Fibroblast of peridontal ligament (primary cell): Measurements from ENCODE around the gene HSP90B1.

Experiments
- DNase-seq: peaks from one replicate; pipeline ENCODE4 v3.0.0-alpha.2; 2010; ENCODE audit errors: extremely low read depth

Gene HSP90B1

GRCh38 chr12:103929784-103930033 is 501 bp upstream of the HSP90B1 start:
- DNase-seq, result no peak

- DNase-seq, result peak; percentile 59
These were observed 851 bp downstream of the HSP90B1 start for GRCh38 chr12:103930787-103931735.

- DNase-seq, result peak; percentile 20
These were observed 3.0 kb downstream of the HSP90B1 start for GRCh38 chr12:103933237-103933636.

DNA sequence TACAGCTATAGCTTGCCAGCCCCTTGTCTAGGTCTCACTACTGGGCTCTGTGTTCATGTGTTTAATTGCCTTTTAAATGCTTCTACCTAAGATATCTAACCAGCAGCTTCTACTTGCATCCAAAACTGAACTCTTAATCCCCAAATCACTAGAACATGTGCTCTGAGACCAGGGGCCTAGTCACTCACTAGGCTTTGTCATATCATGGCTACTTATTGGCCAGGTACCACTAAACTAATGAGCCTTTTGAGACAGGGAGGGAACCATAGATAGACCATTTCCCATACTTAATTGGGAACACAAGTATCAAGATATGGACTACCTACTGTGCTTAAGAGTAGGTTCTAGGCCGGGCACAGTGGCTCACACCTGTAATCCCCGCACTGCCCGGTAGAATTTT is 6.5 kb downstream of the HSP90B1 start:
- DNase-seq, result no peak

DNA sequence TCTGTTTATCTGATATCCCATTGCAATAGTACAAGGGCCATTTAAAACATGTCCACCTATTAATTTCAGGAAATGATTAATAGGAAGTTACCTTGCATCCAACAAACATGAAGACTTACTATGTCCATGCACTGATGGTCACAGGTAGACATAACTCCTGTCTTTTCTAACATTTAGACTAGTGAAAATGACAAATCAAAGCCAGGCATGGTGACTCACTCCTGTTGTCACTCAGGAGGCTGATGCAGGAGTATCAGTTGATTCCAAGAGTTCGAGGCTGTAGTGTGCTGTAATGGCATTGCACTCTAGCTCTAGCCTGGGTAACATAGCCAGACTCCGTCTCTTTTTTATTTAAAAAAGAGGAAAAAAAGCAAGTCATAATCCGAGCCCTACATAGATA is 14.8 kb downstream of the HSP90B1 start:
- no peak for DNase-seq

DNA sequence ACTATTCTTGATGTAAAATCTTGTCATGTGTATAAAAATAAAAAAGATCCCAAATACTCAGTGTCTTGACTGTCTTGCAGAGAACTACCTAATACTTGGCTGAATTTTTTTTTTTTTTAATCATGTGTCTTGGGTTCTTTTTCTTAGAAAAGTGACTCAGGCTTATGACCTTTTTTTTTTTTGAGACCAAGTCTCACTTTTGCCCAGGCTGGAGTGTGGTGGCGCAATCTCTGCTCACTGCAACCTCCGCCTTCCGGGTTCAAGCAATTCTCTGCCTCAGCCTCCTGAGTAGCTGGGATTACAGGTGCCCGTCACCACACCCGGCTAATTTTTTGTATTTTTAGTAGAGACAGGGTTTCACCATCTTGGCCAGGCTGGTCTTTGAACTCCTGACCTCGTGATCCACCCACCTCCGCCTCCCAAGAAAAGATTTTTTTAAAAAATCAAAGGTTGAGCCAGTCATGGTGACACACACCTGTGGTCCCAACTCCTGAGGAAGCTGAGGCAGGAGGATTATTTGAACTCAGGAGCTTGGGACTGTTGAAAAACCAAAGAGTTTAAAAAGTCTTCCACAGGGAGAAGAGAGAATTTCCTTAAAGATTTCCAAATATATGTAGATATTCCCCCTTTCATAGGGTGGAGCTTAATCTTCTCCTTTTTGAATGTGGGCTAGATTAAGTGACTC is 17.8 kb downstream of the HSP90B1 start:
- no peak for DNase-seq

GRCh38 chr12:103948746-103949406 is 18.7 kb downstream of the HSP90B1 start:
- DNase-seq, result no peak

DNA sequence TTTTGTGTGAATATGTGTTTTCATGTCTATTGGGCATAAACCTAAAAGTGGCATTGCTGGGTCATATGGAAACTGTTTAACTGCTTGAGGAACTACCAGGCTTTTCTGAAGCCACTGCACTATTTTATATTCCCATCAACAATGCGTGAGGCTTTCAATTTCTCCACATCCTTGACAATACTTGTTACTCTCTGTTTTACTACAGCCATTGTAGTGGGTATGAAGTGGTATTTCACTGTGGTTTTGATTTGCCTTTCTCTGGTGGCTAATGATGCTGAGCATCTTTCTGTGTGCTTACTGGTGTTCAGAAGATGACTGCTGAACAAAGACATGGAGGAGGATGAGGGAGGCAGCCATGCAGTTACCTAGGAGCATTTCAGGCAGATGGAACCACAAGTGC is 22.3 kb downstream of the HSP90B1 start:
- no peak for DNase-seq

DNA sequence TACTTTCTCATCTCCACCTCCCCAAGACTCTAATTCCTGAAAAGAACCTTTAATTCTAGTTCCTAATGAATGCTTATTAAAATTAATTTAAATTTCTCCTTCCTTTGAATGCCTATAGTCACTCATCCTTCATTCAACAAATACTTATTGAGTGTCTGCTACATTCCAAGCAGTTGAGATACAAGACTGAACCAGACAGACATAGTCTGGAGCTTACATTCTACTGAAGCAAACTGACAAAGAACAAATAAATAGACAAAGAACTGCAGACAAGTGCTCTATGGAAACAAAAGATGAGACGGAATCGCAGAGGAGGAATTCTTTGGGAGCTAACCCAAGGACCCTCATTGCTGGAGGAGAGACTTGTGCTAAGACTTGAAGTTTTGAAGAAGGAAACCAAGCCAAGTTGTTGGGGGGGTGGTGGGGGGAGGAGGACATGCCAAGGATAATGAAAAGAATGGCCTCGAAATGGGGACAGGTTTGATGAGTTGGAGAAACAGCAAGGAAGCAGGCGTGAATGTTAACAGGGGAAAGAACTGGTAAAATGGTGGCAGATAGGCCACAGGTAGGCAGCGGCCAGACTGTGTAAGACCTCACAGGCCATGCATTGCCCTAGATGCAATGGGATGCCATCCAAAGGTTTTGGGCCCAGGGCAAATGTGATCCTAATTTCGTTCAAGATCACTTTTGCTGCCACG is 25.8 kb downstream of the HSP90B1 start:
- no peak for DNase-seq

DNA sequence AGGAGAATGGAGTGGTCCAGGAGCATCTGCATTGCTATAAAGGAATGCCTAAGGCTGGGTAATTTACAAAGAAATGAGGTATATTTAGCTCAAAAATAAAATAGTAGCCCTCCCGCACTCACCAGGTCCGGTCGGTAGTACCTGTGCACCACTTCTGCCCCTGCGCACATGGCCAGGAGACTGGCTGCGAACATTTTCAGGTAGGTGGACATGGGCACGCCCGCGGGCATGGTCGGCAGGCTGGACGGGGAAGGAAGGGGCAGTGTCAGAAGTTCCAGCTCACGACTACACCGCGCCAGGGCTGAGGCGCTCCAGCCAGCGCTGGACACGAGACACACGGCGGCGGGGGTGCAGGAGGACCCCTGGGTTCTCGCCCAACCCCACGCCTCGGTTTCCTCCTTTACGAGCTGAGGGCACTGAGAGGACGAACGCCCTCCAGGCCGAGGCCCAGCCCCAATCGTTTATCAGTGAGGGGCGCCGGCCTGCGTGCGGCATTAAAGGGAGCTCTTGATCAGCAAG is 26.4 kb downstream of the HSP90B1 start:
- DNase-seq, result no peak

DNA sequence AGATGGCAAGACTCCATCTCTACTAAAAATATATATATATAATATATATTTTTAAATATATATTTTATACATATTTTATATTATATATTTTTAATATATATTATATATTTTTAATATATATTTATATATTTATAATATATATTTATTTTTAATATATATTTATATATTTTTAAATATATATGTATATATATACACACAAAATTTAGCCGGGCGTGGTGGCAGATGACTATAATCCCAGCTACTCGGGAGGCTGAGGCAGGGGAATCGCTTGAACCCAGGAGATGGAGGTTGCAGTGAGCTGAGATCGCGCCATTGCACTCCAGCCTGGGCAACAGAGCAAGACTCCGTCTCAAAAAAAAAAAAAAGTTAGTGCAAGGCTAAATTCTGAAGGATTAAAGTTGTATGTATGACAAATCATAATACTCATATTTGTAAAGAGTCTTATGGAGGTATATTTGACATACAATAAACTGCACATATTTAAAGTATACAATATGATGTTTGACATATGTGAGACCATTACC is 27.7 kb downstream of the HSP90B1 start:
- no peak for DNase-seq

DNA sequence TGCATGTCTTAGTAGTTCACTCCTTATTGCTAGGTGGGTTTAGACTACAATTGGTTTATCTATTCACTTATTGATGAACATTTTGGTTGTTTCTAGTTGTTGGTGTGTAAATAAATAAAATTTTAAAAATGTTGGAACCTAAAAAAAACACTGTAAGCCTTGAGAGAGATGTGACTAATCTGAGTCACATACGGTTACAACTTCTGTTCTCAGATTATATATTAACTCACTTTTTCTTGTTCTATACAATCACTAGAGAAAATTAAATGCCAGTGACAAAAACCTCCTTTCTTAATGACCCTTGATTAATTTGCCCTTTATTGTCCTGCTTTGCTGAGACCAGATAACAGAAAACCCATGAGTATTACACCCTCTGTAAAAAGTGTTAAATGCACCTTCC is 28.4 kb downstream of the HSP90B1 start:
- DNase-seq, result no peak

DNA sequence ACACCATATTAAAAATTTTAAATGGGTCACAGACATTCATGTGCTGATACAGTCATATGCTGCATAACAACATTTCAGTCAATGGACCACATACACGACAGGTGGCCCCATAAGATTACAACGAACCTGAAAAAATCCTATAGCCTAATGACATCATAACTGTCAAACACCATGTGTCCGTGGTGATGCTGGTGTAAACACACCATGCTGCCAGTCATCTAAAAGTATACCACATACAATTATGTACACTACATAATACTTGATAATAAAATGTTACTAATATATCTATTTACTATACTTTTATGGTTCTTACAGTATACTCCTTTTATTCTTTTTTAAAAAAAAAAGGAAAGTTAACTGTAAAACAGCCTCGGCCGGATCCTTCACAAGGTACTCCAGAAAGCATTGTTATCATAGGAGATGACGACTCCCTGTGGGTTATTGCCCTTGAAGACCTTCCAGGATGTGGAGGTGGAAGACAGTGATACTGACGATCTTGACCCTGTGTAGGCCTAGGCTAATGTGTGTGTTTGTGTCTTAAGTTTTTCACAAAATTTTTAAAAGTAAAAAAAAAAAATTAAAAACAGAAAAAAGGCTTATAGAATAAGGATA is 30.5 kb downstream of the HSP90B1 start:
- no peak for DNase-seq

DNA sequence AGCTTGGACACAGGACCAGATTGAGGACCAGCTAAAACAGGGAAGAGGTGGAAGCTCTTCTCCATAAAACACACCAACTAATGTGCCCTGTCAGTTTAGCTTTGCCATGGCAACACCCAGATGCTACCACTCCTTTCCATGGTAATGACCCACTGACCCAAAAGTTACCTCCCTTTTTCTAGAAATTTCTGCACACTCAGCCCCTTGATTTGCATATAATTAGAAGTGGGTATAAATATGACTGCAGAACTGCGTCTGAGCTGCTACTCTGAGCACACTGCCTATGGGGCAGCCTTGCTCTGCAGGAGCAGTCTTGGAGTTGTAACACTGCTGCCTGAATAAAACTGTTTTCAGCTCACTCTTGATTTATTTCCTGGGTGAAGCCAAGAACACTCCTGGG is 32.3 kb downstream of the HSP90B1 start:
- DNase-seq, result no peak

- peak; percentile 14 for DNase-seq
These were observed 34.6 kb downstream of the HSP90B1 start for GRCh38 chr12:103964805-103965204.

GRCh38 chr12:103965255-103965589 is 35.0 kb downstream of the HSP90B1 start:
- DNase-seq, result peak; percentile 16

DNA sequence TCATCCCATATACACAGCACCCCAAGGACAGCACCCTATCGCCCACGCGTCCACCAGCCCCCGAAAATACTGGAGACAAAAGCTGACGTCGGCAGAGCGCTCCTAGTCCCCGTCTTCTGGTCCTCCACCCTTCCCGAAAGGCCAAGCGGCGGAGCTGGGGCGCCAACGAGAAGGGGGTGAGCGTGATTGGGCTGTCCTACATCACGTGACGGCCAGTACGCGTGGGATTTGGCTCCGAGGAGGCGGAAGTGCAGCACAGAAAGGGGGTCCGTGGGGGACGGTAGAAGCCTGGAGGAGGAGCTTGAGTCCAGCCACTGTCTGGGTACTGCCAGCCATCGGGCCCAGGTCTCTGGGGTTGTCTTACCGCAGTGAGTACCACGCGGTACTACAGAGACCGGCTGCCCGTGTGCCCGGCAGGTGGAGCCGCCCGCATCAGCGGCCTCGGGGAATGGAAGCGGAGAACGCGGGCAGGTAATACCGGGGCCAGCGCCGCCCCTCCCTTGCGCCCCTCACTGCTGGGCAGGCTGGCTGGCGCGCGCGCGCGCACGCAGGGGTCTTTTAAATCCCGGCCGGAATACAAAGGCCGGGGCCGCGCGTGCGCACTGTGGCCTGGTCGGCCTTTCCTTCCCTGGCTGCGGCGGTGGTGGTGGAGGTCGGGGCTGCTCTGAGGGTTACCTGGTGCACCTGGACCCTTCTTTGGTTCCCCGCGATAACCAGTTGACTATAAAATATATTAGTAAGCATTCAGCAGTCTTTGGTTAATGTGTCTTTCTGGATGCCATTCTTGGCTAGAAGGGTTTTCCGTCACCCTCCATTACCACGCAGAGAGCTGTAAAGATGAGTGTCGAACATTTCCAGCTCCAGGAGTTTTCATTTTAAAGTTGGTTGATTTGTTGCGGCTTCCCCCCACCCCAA is 35.6 kb downstream of the HSP90B1 start, which contains the start of gene TDG:
TDG (plus strand) TSS at position 283 of the 915 bp plus-strand sequence; CDS start at position 449, 166 bp downstream.
- DNase-seq, result peak; percentile 98

GRCh38 chr12:103966736-103967135 is 36.5 kb downstream of the HSP90B1 start:
- peak; percentile 39 for DNase-seq

GRCh38 chr12:103969391-103969790 is 39.2 kb downstream of the HSP90B1 start:
- peak; percentile 17 for DNase-seq

DNA sequence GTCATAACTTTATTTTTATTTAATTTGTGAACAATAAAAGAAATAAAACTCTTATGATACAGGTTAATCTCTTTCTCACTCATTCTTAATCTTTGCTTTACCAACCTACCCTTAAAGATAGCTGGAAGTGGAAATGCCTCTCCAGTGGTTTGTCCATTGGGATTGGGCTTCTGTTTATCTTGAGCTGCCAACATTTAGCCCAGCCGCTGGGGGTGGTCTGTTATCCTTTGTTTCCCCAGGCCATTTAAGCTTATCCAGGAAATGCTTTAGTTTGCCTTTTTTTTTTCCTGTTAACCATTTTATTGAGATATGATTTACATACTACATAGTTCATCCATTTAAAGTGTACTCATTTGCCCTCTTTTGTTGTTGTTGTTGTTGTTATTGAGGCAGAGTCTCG is 43.7 kb downstream of the HSP90B1 start:
- DNase-seq, result no peak
